GM04503 (cell line): ENCODE results near the gene PREB.
"Not testable (repeated sequence)": the region's sequence is repeated elsewhere in the genome, so short reads cannot be mapped to it uniquely, and the experiment has no call there.

Source experiments
- DNase-seq: peaks from one replicate; pipeline ENCODE4 v3.0.0-alpha.2; 2012; ENCODE audit warnings: low read depth

PREB gene

DNA sequence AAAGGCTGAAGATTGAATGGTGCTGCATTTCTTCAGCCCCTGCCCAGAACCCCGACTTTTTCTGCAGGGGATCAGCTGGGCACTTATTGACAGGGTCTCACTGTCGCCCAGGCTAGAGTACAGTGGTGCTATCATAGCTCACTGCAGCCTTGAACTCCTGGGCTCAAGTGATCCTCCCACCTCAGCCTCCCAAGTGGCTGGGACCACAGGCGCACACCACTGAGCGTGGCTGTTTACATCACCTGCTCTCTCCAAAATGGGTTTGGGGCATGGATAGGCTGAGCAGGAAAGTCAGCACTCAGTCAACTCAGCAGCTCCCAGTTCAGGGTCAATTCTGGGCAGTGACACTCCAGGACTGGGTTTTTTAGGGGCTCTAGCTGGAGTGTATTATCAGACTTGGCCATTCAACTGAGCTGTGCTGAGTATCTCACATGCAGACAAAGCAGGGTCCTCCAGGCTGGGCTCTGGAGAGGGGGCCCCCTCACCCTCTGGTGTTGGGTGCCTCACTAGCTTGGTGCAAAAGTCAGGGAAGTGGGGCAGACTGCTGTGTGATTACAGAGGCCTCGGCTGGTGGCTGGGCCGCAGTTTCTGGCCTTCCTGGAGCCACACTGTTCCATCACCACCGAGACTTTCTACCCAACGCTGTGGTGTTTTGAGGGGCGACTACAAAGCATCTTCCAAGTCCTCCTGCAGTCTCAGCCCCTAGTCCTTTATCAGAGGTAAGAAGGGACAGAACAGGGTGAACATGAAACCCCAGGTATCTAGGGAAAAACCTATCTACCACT lies 6.4 kb downstream of the PREB start:
- DNase-seq, result no peak

DNA sequence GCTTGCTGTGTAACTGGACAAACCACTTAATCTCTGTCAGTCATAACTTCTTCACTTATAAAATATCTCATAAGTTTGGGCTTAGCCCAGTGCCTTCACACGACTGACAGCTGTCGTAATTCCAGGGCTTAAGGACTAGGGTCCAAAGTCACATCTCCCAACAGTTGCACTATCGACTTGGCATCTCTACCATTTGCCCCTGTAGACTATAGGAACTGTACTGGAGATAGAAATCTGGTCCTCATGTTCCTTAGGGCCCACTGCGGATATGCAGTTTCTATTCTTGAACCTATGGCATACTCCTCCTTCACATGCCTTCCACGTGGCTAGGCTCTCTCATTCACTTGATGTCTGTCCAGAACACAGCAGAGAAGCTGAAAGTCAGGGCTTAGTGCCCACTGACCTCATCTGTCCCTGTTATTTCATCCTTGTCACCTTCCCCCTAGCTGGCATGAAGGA lies 8.2 kb downstream of the PREB start:
- DNase-seq, result no peak

DNA sequence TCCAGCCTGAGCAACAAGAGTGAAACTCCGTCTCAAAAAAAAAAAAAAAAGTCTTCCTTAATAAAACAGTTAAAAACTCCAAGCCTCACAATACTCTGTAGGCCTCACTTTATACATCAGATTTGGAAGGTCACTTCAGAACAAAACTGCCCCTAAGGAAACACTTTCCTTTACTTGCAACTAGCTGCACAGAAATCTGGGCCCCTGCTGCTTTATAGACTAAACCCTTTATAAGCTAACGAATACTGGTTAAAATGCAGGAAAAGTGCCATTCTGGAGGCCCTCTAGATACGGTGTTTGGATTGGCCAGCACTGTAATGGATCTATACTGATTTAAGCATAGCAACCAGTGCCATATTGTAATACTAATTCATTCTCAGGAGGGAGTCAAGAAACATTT lies 9.3 kb downstream of the PREB start:
- DNase-seq, result no peak

DNA sequence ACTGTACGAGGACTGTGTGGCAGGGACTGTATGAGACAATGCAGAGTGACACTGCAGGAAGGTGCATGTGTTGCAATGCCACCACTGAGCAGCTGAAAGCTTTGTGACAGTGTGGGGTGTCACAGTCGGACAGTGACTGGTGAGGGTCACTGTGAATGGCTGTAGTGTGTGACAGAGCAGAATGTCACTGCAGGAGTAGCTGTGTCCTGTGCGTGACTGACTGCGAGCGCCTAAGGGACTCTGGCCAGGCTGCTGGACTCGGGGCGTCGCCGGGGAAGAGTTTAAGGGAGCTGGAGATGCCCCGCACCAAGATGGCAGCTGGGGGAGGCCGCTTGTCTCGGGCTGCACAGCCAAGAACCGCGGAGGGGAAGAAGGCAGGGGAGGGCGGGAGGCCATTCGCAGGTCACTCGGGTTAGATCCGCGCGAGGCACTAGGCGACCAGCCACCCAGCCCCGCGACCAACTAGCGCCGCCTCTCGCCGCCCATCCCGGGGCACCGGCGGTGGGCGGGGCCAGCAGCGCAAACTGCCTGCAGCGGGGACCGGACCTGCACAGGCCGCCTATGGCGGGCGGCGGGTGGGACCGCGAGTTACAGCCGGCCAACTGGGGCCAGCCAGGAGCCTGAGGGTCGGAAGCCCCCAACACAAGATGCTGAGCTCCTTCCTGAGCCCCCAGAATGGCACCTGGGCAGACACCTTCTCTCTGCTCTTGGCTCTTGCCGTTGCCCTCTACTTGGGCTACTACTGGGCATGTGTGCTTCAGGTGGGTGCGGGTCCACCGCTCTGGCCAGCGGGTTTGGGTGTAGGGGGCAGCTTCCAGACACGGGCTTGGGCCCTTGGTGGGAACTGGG lies 10.9 kb downstream of the PREB start, which contains the start of gene ABHD1:
ABHD1 (plus strand) TSS at position 514 of the 849 bp plus-strand sequence; CDS start at position 648, 134 bp downstream.
- DNase-seq, result no peak

DNA sequence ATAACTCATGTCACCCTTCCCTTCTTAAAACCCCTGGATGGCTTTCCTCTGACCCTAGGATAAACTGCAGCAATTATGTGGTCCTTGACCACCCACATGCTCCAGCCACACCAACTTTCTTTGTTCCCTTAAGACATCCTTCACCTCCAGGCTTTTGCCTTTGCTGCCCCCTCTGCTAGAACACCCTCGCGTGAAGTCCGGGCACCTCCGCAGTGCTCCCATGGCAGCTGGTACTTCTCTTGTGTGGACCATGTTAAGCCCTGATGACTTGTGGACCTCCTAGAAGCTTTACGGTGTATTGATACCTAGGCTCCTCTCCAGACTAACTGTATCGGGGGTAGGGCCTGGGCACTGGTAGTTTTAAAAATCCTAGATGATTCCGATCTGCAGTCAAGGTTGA lies 11.6 kb downstream of the PREB start:
- no peak for DNase-seq

DNA sequence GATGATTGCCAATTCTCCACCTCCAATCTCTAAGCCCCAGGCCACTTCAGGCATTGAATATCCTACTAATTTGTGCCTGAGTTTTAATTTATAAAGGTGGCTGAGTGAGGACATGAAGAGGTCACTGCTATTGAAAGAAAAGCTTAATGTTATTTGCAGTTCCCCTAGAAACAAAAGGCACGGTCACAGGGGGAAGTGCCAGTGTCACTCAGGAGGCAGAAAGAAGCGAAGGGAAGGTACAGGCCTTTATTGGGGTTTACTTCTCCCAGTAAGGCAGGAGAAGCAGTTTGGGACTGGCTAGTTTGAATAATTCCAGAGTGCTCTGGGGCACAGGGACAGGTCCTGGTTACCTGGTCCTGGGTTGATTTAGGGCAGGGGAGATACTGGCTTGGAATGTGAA lies 12.5 kb downstream of the PREB start:
- no peak for DNase-seq

DNA sequence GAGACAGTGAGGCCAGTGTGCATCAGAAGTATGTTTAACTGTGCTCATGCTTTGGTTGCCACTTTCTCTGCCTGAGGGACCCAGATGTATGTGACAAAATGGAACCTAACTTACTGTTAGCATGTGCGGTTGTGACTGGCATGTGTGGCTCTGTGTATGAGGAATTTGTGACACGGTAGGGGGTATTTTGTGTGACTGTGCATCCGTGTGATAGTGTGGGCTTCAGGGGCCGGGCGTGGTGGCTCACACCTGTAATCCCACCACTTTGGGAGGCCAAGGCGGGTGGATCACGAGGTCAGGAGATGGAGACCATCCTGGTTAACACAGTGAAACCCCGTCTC lies 15.1 kb downstream of the PREB start:
- DNase-seq, result not testable (repeated sequence)

DNA sequence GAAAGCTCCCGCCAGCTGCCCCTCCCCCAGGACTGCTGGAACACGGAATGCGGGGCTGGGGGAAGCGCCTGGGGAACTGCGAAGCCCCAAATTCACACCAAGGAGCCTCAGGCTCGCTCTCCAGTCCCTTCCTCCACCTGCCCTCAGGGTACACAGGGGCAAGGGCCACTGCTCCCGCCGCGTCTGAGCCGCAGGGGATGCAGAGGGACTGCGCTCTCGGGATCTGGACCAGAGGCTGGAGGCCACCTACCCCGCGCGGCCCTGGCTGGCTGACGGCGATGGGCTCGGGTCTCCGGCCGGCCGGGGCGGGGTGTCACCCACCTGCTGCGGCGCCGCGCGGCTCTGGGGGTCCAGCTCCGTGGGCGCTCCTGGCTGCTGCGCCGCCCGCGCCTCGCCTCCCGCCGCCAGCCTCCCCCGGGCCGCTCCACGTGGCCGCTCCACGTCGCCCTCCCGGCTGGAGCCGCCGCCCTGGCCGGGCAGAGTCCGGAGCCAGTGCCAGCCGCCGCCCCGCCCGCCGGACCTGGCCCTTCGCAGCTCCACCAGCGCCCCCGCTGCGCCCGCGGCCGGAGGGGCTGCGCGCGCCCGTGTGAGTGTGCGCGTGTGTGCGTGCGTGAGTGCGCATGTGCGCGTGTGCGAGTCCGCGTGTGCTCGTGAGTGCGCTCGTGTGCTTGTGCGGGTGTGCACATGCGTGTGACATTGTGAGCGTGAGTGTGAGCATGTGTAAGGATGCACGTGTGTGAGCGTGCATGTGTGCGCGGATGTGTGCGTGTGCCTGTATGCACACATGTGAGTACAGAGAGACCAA lies 15.7 kb downstream of the PREB start, which contains the start of gene CGREF1:
CGREF1 (minus strand) TSS at position 604 of the 805 bp plus-strand sequence. CDS start 14,762 bp downstream, outside the sequence.
- no peak for DNase-seq

DNA sequence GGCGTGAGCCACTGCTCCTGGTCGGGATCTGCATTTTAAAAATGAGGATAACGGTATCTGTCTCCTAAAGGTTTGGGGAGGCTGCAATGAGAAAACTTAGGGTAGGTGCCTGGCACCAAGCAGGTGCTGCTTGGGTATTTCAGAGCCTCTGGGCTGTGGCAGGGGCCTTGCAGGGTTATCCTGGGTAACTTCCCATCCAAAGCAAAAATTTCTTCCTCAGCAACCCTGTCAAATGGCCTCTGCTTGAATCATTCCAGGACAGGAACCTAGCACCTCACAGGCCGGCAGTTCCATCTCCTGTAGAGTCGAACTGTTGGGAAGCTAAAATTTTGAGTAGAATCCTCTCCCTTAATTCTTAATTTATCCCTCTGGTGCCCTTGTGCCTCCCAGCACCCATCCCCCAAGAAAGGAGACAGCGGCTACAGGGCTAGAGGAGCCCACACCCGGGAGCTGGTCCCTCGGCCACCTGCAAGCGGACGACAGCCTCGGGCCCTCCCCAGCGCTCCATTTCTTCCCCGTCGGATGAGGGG lies 16.4 kb downstream of the PREB start:
- no peak for DNase-seq

DNA sequence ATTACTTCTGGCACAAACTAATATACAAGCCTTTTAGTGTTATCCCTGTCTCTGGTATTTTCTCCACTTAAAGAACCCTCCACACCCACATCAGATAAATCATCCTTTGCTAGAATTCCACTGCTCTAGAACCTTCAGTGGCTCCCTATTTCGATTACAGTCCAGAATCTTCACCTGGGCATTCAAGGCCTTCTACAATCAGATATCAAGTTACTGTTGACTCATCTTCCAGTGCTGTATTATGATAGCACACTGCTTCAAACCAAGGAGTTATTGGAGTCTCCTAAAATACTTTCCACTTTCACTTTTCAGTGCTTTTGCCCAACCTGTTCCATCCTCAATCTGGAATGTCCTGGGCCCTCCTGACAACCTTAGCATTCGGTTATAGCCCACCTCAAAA lies 18.9 kb downstream of the PREB start:
- no peak for DNase-seq

DNA sequence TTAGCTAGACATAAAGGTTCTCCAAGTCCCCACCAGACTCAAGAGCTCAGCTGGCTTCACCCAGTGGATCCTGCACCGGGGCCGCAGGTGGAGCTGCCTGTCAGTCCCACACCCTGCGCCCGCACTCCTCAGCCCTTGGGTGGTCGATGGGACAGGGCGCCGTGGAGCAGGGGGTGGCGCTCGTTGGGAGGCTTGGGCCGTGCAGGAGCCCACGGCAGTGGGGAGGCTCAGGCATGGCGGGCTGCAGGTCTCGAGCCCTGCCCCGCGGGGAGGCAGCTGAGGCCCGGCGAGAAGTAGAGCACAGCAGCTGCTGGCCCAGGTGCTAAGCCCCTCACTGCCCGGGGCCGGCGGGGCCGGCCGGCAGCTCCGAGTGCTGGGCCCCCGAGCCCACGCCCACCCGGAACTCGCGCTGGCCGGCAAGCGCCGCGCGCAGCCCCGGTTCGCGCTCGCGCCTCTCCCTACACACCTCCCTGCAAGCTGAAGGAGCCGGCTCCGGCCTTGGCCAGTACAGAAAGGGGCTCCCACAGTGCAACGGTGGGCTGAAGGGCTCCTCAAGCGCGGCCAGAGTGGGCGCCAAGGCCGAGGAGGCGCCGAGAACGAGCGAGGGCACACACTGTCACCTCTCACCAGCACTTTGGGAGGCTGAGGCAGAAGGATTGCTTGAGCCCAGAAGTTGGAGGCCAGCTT lies 22.9 kb downstream of the PREB start:
- not testable (repeated sequence) for DNase-seq

DNA sequence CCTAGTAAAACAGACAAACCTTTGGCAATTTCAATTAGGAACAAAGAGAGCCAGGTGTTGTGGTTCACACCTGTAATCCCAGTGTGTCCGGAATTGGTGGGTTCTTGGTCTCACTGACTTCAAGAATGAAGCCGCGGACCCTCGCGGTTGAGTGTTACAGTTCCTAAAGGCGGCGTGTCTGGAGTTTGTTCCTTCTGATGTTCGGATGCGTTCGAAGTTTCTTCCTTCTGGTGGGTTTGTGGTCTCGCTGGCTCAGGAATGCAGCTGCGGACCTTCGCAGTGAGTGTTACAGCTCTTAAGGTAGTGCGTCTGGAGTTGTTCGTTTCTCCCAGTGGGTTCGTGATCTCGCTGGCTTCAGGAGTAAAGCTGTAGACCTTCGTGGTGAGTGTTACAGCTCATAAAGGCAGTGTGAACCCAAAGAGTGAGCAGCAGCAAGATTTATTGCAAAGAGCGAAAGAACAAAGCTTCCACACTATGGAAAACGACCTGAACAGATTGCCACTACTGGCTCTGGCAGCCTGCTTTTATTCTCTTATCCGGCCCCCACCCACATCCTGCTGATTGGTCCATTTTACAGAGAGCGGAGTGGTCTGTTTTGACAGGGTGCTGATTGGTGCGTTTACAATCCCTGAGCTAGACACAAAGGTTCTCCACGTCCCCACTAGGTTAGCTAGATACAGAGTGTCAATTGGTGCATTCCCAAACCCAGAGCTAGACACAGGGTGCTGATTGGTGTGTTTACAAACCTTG lies 23.7 kb downstream of the PREB start:
- DNase-seq, result not testable (repeated sequence)

DNA sequence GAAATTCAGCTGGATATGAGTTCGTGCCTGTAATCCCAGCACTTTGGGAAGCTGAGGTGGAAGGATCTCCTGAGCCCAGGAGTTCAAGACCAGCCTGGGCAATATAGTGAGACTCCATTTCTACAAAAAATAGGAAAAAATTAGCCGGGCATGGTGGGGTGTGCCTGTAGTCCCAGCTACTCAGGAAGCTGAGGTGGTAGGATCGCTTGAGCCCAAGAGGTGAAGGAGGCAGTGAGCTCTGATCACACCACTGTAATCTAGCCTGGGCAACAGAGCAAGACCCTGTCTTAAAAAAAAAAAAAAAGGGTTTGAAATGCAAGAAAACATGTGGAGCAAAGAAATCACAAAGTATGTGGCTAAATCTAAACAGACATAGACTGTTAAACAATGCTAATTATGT lies 25.4 kb downstream of the PREB start:
- no peak for DNase-seq

DNA sequence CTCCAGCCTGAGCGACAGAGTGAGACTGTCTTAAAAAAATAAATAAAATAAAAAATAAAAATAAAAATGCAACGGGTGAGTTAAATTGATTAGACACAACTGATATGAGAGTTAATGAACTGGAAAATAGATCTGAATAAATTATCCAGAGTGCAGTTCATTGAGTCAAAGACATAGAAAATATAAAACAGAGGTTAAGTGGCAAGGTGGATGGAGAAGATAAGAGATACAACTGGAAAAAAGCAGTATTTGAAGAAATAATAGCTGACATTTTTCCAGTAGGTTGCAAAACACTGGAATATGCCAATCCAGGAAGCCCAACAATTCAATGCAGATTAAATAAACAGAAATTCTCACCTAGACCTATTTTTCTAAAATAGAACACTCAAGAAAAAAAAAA lies 26.2 kb downstream of the PREB start:
- DNase-seq, result no peak

DNA sequence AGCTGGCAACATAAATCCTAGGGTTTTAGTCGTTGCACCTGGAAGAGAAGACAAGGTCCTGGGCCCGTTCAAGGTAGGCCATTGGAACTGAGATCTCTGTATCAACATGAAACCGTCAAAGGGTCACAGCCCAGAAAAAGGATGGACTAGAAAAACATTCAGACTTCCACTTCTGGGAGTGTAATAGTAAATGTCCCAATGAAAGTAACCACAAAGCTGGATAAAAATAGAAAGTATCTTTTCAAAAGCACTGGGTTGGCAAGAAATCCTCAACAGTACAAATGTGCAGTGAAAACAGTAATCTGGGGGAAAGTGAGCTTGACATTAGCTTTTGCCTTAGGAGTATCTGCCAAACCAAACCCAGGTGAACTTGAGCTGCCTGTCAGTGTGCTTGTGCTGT lies 28.5 kb downstream of the PREB start:
- DNase-seq, result no peak

DNA sequence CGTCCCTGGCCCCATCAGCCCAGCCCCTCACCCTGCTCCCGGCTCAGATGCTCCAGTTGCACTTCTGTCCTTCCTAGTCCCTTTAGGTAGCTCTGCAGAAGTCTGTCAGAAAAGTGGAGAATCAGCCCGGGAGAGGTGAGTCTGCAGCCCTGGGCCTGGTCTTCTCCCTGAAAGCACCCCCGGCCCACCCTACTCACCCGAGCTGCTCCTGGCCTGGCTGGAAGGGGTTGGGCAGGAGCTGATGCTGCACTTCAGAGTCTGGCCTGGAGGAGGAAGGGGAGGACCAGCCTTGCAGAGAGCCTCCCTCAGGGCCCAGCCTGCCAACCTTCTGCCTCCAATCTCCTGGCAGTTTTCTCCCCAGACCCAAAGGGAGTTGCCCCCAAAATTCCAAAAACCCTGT lies 32.1 kb downstream of the PREB start:
- DNase-seq, result no peak

DNA sequence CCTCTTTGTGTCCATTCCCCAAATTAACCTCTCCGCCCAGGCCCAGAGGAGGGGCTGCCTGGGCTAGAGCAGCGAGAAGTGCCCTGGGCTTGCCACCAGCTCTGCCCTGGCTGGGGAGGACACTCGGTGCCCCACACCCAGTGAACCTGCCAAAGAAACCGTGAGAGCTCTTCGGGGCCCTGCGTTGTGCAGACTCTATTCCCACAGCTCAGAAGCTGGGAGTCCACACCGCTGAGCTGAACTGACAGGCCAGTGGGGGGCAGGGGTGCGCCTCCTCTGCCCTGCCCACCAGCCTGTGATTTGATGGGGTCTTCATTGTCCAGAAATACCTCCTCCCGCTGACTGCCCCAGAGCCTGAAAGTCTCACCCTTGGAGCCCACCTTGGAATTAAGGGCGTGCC lies 34.4 kb downstream of the PREB start:
- no peak for DNase-seq

DNA sequence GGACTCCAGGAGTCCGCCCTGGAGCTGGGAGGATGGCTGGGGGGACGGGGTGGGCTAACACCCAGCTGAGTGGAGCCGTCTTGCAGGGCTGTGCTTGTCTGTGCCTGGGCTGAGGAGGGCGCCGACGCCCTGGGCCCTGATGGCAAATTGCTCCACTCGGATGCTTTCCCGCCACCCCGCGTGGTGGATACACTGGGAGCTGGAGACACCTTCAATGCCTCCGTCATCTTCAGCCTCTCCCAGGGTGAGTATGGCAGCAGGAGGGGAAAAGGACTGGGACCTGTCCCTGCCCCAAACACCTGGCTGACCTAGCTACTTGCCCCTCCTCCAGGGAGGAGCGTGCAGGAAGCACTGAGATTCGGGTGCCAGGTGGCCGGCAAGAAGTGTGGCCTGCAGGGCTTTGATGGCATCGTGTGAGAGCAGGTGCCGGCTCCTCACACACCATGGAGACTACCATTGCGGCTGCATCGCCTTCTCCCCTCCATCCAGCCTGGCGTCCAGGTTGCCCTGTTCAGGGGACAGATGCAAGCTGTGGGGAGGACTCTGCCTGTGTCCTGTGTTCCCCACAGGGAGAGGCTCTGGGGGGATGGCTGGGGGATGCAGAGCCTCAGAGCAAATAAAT lies 35.0 kb downstream of the PREB start:
- DNase-seq, result no peak

DNA sequence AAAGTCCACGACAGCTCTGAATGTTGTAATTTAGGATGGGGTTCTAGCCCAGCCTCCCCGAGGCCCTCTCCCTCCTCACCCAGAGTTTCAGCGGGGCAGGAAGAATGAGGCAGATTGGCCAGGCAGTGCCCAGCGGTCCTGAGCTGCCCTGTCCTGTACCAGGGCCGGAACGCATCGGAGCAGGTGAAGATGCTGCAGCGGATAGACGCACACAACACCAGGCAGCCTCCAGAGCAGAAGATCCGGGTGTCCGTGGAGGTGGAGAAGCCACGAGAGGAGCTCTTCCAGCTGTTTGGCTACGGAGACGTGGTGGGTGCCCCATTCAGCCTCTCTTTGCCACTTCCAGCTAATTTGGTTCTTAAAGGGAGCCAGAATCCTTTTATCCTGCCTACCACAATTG lies 37.1 kb downstream of the PREB start:
- DNase-seq, result no peak

DNA sequence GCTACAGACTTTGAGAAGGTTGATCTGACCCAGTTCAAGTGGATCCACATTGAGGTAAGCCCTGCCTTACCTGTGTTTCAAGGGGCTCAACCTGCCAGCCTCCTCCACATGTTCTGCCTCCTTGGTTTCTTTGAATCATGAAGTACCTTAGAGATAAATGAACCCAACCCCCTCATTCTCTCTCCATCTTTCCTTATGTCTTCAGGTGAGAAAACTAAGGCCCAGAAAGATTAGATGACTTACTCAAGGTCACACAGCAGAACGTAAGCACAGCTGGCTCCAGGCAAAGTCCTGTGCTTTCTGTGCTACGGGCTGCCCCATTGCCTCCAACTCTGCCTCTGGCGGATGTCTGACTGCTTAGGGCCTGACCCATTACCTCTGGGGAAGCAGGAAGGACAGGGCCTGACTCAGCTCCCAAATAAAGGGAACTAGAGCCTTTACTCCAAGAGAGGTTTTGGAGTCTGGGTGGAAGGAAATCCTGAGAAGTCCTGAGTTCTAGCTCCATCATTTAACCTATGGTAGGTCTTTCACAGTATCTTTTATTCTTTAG lies 37.6 kb downstream of the PREB start:
- no peak for DNase-seq
